Measurements from ENCODE around the gene UVRAG. TPM values are rescaled to one million over a fixed set of nuclear protein-coding genes. Genes with fewer than 3 reads are reported as not detected.
A peak's percentile ranks its signal among the peaks of the same experiment; 100 is the strongest.

UVRAG gene
- total RNA-seq, 1 experiment from 2014 or later: 13.0 TPM

DNA sequence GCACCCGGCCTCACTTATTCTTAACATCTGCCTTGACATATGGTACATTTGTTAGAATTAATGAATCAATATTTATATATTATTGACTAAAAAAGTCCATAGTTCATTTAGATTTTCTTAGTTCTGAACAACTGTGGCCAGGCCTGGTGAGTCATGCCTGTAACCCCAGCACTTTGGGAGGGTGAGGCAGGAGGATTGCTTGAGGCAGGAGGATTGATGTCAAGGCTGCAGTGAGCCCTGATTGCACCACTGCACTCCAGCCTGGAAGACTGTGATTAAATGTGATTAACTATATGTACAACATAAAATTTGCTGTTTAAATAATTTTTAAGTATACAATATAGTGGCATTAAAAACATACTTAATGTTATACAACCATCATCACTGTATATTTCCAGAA is 5.6 kb downstream of the UVRAG start:
- CTCF ChIA-PET: interaction anchor here (0.7 kb wide), 1 partner anchor 25 kb away, joined by 3 read pairs; no protein-coding TSS in a partner anchor
- no peak overlapping the region for H3K4me2 ChIP-seq (ENCODE audit: low read length)
- no peaks in the 10 kb centered on the region for H3F3A ChIP-seq (ENCODE audit: low read length, unreplicated experiment)
- no peaks in the 10 kb centered on the region for H3K9me2 ChIP-seq (replicated peaks; ENCODE audit: low read length)
- ATAC-seq: peak; percentile 56; the same call in 1 of the 2 replicates
- BruUV-seq (replicated peaks): no TSS peak
- H3K4me1 ChIP-seq (ENCODE audit: insufficient read depth, low read length): peaks cover 15% of the 10 kb centered on the region
- POLR2A ChIA-PET (ENCODE audit: unreplicated experiment): no interaction called here
- no peak overlapping the region for H3K4me3 ChIP-seq (ENCODE audit: low read length)
- H3K27ac ChIP-seq (ENCODE audit: low read length): no peak overlapping the region
- H3K9ac ChIP-seq (ENCODE audit: low read length): no peak overlapping the region
- no peaks in the 10 kb centered on the region for H3K9me3 ChIP-seq (ENCODE audit: low read length)
- H3K79me2 ChIP-seq (ENCODE audit: low read length): peaks cover 83% of the 10 kb centered on the region
- intact Hi-C loops (cut with micrococcal nuclease): no loop called here
- DNase-seq: peak; percentile 40
- no peaks in the 10 kb centered on the region for H3K27me3 ChIP-seq (ENCODE audit: low read length)
- no peak for TF ChIP-seq EZH2phosphoT487 (IDR thresholded peaks at IDR 0.05; ENCODE audit: borderline replicate concordance, low read length)
- no peak for TF ChIP-seq EZH2 (IDR thresholded peaks at IDR 0.05; ENCODE audit: low read length, unreplicated experiment)
- TF ChIP-seq CTCF (conservative IDR thresholded peaks at IDR 0.05; ENCODE audit: low read depth, low read length): no peak
- peaks cover 11% of the 10 kb centered on the region; the same call in 1 of the 2 replicates for H4K20me1 ChIP-seq (ENCODE audit: low read length)
- H3K36me3 ChIP-seq (ENCODE audit: low read depth, low read length): no peaks in the 10 kb centered on the region; the same call in 1 of the 2 replicates
- no peak overlapping the region for H2AFZ ChIP-seq (ENCODE audit: low read length)

- H3K4me2 ChIP-seq (ENCODE audit: low read length): no peak overlapping the region
- H3K27ac ChIP-seq (ENCODE audit: low read length): no peak overlapping the region
- no peaks in the 10 kb centered on the region for H3K27me3 ChIP-seq (ENCODE audit: low read length)
- ATAC-seq (no peak), DNase-seq (no peak)
- no peaks in the 10 kb centered on the region for H3F3A ChIP-seq (ENCODE audit: low read length, unreplicated experiment)
- H2AFZ ChIP-seq (ENCODE audit: low read length): no peak overlapping the region
- intact Hi-C loops (cut with micrococcal nuclease): no loop called here
- H3K9me2 ChIP-seq (replicated peaks; ENCODE audit: low read length): no peaks in the 10 kb centered on the region
- H3K9ac ChIP-seq (ENCODE audit: low read length): no peak overlapping the region
- no TSS peak for BruUV-seq (replicated peaks)
- H3K4me1 ChIP-seq (ENCODE audit: insufficient read depth, low read length): peaks cover 12% of the 10 kb centered on the region
- H3K9me3 ChIP-seq (ENCODE audit: low read length): no peaks in the 10 kb centered on the region
- H4K20me1 ChIP-seq (ENCODE audit: low read length): peaks cover 8% of the 10 kb centered on the region; the same call in 1 of the 2 replicates
- H3K4me3 ChIP-seq (ENCODE audit: low read length): no peak overlapping the region
- ChIA-PET POLR2A (ENCODE audit: unreplicated experiment) (no interaction called here), CTCF (no interaction called here)
- no peaks in the 10 kb centered on the region; the same call in 1 of the 2 replicates for H3K36me3 ChIP-seq (ENCODE audit: low read depth, low read length)
- TF ChIP-seq EZH2phosphoT487 (IDR thresholded peaks at IDR 0.05; ENCODE audit: borderline replicate concordance, low read length) (no peak), CTCF (conservative IDR thresholded peaks at IDR 0.05; ENCODE audit: low read depth, low read length) (no peak), EZH2 (IDR thresholded peaks at IDR 0.05; ENCODE audit: low read length, unreplicated experiment) (no peak)
- H3K79me2 ChIP-seq (ENCODE audit: low read length): peaks cover 78% of the 10 kb centered on the region
Observed at GRCh38 chr11:75821202-75821601, 6.2 kb downstream of the UVRAG start.

- POLR2A ChIA-PET (ENCODE audit: unreplicated experiment): interaction anchor here (0.6 kb wide), 1 partner anchor 8 kb away, joined by 7 read pairs; no protein-coding TSS in a partner anchor
- H3K4me2 ChIP-seq (ENCODE audit: low read length): no peak overlapping the region
- no peaks in the 10 kb centered on the region for H3F3A ChIP-seq (ENCODE audit: low read length, unreplicated experiment)
- 0 out of 2 replicates have a peak, but pooled peaks cover 2% of the 10 kb centered on the region for H4K20me1 ChIP-seq (ENCODE audit: low read length)
- no peaks in the 10 kb centered on the region for H3K9me3 ChIP-seq (ENCODE audit: low read length)
- no peak for TF ChIP-seq EZH2phosphoT487 (IDR thresholded peaks at IDR 0.05; ENCODE audit: borderline replicate concordance, low read length)
- no peak for TF ChIP-seq CTCF (conservative IDR thresholded peaks at IDR 0.05; ENCODE audit: low read depth, low read length)
- TF ChIP-seq EZH2 (IDR thresholded peaks at IDR 0.05; ENCODE audit: low read length, unreplicated experiment): no peak
- no peak for ATAC-seq
- no peaks in the 10 kb centered on the region; the same call in 1 of the 2 replicates for H3K36me3 ChIP-seq (ENCODE audit: low read depth, low read length)
- DNase-seq: no peak
- intact Hi-C loops (cut with micrococcal nuclease): no loop called here
- H3K27ac ChIP-seq (ENCODE audit: low read length): no peak overlapping the region
- no peak overlapping the region for H3K4me3 ChIP-seq (ENCODE audit: low read length)
- H3K27me3 ChIP-seq (ENCODE audit: low read length): no peaks in the 10 kb centered on the region
- no peak overlapping the region for H3K9ac ChIP-seq (ENCODE audit: low read length)
- H2AFZ ChIP-seq (ENCODE audit: low read length): no peak overlapping the region
- CTCF ChIA-PET: no interaction called here
- H3K79me2 ChIP-seq (ENCODE audit: low read length): peaks cover 68% of the 10 kb centered on the region
- no peaks in the 10 kb centered on the region for H3K9me2 ChIP-seq (replicated peaks; ENCODE audit: low read length)
- no peaks in the 10 kb centered on the region for H3K4me1 ChIP-seq (ENCODE audit: insufficient read depth, low read length)
- BruUV-seq (replicated peaks): no TSS peak
Observed at GRCh38 chr11:75822541-75822940, 7.5 kb downstream of the UVRAG start.

Data from PC-3 (cell line).